Peyer's patch (tissue), 4 donors: Measurements from ENCODE around the gene RAD51B. TPM values are rescaled to one million over a fixed set of nuclear protein-coding genes. Genes with fewer than 3 reads are reported as not detected.
A peak's percentile ranks its signal among the peaks of the same experiment; 100 is the strongest.

Experiments
- DNase-seq, 3 donors: peaks; one replicate each; pipeline ENCODE4 v3.0.0-alpha.2; 2017 to 2019
- H3K27ac ChIP-seq, 4 donors: fragments of 200-600 bp; sonication (generic); one replicate each; pipeline ENCODE4 v1.5.1; 2016 to 2019
- H3K27me3 ChIP-seq, 2 donors: fragments of 200-600 bp; sonication (generic); one replicate each; pipeline ENCODE4 v1.5.1; 2019
- H3K36me3 ChIP-seq, 3 donors: fragments of 200-600 bp; sonication (generic); one replicate each; pipeline ENCODE4 v1.5.1; 2016 to 2019
- H3K4me1 ChIP-seq, 4 donors: fragments of 200-600 bp; sonication (generic); one replicate each; pipeline ENCODE4 v1.5.1; 2016 to 2019
- H3K4me3 ChIP-seq, 4 donors: fragments of 200-600 bp; sonication (generic); 1 replicate in 3 of 4; 2 replicates in 1 of 4; pipeline ENCODE4 v1.5.1; 2016 to 2019; ENCODE audit warnings: mild to moderate bottlenecking in 1 of 4
- H3K9me3 ChIP-seq, 4 donors: fragments of 200-600 bp; sonication (generic); one replicate each; pipeline ENCODE4 v1.5.1; 2016 to 2019; ENCODE audit warnings: mild to moderate bottlenecking in 1 of 4
- POLR2A ChIP-seq, 2 donors: fragments of 450-650 bp; IDR thresholded peaks; one replicate each; pipeline ENCODE4 v1.5.1; 2017; ENCODE audit warnings: antibody characterized with exemption in 2 of 2, mild to moderate bottlenecking in 2 of 2, moderate library complexity in 2 of 2
- total RNA-seq, 4 donors: library from RNA; depleted of rRNA; stranded (reverse); fragments of >200 nt; gene quantifications; one replicate each; pipeline ENCODE4 v1.1.0, GENCODE V29; 2016
- TF ChIP-seq, protein P1 (sequence below), 6 experiments: fragments of 450-650 bp in 4 of 6; fragments of 200-600 bp in 2 of 6; sonication (generic) in 1 of 6; IDR thresholded peaks; one replicate each; pipeline ENCODE4 v1.5.1; 2017 to 2019; ENCODE audit warnings: antibody characterized with exemption in 6 of 6, mild to moderate bottlenecking in 3 of 6, moderate library complexity in 1 of 6

RAD51B gene
- total RNA-seq, 4 donors from 2014 or later, result 12.6 to 103 (median 33.1) TPM

DNA sequence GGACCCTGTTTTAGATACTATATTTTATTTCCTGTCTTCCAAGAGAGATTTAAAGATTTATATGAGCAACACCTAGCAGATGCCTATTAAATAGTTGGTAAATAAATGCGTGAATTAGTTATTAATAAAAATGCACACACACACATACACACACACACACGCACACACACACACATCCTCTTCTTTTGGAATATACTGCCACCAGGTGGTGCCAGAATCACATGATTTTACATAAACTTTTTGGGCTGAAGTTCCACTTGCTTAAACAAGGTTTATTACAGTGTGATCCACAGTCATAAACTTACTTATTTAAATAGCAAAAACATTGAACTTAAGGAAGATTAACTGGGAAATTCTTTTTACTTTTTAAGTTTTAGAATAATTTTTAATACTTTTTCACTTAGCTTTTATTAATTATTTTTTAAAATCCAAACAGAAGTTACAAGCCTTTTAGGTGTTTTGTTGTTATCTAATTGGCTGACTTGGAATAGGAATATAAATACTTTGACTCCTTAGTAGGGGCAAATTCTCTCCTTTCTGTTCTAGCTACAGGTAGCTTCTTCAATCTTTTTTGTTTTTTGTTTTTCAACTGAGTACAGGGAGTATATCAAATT is 17.5 kb downstream of the RAD51B start:
- peak in 2 of 3 donors; percentile 66 to 82 for DNase-seq
- Histone ChIP-seq H3K4me3 (no peak overlapping the region), H3K9me3 (no peaks in the 10 kb centered on the region), H3K36me3 (no peaks in the 10 kb centered on the region), H3K4me1 (no peaks in the 10 kb centered on the region), H3K27ac (no peak overlapping the region), H3K27me3 (no peaks in the 10 kb centered on the region)
- no peak for TF ChIP-seq POLR2A (IDR thresholded peaks at IDR 0.05)
- TF ChIP-seq, protein P1, sequence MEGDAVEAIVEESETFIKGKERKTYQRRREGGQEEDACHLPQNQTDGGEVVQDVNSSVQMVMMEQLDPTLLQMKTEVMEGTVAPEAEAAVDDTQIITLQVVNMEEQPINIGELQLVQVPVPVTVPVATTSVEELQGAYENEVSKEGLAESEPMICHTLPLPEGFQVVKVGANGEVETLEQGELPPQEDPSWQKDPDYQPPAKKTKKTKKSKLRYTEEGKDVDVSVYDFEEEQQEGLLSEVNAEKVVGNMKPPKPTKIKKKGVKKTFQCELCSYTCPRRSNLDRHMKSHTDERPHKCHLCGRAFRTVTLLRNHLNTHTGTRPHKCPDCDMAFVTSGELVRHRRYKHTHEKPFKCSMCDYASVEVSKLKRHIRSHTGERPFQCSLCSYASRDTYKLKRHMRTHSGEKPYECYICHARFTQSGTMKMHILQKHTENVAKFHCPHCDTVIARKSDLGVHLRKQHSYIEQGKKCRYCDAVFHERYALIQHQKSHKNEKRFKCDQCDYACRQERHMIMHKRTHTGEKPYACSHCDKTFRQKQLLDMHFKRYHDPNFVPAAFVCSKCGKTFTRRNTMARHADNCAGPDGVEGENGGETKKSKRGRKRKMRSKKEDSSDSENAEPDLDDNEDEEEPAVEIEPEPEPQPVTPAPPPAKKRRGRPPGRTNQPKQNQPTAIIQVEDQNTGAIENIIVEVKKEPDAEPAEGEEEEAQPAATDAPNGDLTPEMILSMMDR (IDR thresholded peaks at IDR 0.05), result peak in 5 of 6 experiments; percentile 68 to 87 (median 83)

DNA sequence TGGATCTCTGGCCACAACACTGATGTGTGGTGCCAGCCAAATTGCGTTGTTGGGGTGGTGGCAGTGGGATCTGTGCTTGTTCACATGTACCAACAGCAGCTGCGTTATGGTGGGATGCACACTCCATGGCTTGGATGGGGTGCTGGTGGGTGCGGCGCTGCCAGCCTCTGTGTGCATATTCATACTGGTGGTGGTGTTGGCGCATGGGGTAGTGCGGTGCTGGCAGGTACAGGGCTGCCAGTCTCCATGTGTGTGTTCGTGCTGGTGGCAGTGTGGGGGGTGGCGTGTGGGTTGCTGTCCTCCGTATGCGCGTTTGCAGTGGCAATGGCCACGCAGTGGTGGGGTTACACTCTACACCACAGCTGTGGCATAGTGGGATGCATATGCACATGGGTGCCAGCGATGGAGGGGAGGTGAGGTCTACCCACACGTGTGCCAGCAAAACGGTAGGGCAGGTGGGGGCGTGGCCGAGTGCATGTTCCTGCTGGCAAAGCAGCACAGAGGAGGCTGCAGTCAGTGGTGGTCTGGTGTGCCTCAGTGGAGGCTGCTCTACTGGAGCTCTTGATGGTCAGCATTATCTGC is 26.5 kb downstream of the RAD51B start:
- no peak for TF ChIP-seq POLR2A (IDR thresholded peaks at IDR 0.05)
- TF ChIP-seq, protein P1 (IDR thresholded peaks at IDR 0.05), result no peak
- no peak overlapping the region for H3K4me3 ChIP-seq
- H3K4me1 ChIP-seq, result no peaks in the 10 kb centered on the region
- H3K27me3 ChIP-seq, result no peaks in the 10 kb centered on the region
- no peaks in the 10 kb centered on the region for H3K36me3 ChIP-seq
- H3K27ac ChIP-seq, result no peak overlapping the region
- no peak for DNase-seq
- no peaks in the 10 kb centered on the region for H3K9me3 ChIP-seq

DNA sequence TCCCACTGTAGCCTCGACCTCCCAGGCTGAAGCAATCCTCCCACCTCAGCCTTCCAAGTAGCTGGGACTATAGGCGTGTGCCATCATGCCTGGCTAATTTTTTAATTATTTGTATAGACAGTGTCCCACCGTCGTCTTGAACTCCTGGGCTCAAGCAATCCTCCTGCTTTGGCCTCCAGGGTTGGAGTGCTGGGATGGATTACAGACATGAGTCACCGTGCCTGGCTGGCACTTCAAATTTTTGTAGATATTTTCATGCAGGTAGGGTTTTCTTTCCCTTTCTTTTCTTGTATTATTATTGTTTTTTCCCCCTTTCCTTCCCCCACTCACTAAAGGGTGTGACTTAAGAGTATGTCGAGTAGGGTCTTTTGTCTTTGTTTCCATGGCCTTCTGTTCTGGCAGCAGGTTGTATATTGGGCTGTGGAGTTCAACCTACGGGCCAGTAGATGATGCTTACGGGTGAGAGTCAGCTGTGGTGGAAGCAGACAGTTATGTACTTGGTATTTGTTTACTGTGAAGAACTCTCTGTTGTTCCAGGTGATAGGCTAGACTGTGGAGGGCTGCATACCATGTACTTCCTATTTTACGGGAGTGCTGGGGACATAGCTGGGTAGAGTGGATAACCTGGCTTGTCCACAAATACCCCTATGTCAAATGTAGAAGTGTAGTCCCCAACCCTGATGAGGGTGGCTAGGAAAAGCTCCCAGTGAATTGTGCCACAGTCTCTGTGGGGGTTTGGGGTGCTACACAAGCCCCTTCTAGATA is 30.7 kb downstream of the RAD51B start:
- H3K9me3 ChIP-seq, result no peaks in the 10 kb centered on the region
- no peak for DNase-seq
- H3K27me3 ChIP-seq, result no peaks in the 10 kb centered on the region
- no peak overlapping the region for H3K27ac ChIP-seq
- TF ChIP-seq, protein P1 (IDR thresholded peaks at IDR 0.05), result no peak
- no peak for TF ChIP-seq POLR2A (IDR thresholded peaks at IDR 0.05)
- H3K4me3 ChIP-seq, result no peak overlapping the region
- H3K4me1 ChIP-seq, result no peaks in the 10 kb centered on the region
- no peaks in the 10 kb centered on the region for H3K36me3 ChIP-seq

DNA sequence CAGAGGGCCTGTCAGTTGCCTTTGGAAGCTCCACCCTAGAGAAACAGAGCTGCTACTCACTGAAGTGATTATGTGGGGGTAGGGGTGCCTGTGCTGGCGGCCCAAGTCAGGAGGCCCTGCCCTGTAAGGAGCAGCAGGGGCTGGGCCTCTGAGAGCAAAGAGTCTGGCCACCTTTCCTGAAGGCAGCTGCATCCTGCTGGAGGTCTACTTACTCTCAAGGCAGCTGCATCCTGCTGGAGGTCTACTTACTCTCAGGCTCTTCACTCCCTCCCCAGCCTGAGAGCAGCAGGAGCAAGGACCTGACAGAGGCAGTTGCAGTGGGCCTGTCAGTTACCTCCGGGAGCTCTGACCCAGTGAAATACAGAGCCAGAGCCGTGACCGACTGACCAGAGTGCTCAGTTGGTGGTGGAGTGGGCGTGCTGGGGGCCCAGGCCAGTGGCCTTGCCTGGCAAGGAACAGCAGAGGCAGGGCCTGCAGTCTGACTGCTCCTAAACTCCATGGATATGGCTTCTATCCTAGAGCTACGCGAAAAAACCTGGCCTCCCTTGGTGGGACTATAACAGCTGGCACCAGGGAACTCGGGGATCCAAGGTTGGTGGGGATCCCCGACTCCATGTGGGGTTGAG is 32.3 kb downstream of the RAD51B start:
- TF ChIP-seq, protein P1 (IDR thresholded peaks at IDR 0.05), result no peak
- TF ChIP-seq POLR2A (IDR thresholded peaks at IDR 0.05), result no peak
- H3K27ac ChIP-seq, result no peak overlapping the region
- H3K4me3 ChIP-seq, result no peak overlapping the region
- H3K4me1 ChIP-seq, result no peaks in the 10 kb centered on the region
- H3K27me3 ChIP-seq, result no peaks in the 10 kb centered on the region
- H3K36me3 ChIP-seq, result no peaks in the 10 kb centered on the region
- DNase-seq, result no peak
- no peaks in the 10 kb centered on the region for H3K9me3 ChIP-seq

DNA sequence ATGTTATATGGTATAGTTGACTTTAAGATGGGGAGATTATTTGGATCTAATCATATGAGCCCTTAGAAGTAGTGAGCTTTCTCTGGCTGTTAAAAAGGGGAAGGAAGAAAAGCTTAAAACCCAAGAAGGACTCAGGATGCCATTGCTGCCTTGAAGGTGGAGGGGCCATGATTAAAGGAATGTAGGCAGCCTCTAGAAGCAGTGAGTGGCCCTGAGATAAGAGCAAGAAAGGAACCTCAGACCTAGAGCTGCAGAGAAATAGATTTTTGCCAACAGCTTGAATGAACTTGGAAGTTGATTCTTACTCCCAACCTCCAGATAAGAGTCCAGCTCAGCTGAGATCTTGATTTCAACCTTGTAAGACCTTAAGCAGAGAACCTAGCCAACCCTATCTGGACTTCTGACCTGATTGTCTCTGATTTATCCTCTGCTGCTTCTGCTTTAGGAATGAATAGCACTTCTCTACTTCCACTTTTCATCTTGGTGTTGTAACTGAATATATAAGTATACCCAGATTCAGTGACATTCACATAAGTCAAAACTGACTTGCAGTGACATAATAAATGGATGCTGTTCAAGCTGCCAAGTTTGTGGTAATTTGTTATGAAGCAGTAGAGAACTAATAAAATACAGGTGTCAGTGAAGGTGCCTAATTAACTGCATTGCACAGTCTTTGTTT is 33.5 kb downstream of the RAD51B start:
- Histone ChIP-seq H3K9me3 (no peaks in the 10 kb centered on the region), H3K27me3 (no peaks in the 10 kb centered on the region), H3K4me3 (no peak overlapping the region), H3K36me3 (no peaks in the 10 kb centered on the region), H3K4me1 (no peaks in the 10 kb centered on the region), H3K27ac (no peak overlapping the region)
- TF ChIP-seq POLR2A (IDR thresholded peaks at IDR 0.05), result no peak
- TF ChIP-seq, protein P1 (IDR thresholded peaks at IDR 0.05), result no peak
- no peak for DNase-seq
